Activated CD4-positive, alpha-beta T cell treated with anti-CD3 and anti-CD28 coated beads for 1 hour (primary cell): ENCODE results near the gene SLC7A6.

ENCODE experiments used
- DNase-seq: peaks from one replicate; pipeline ENCODE4 v3.0.0-alpha.2; 2020

The SLC7A6 gene

GRCh38 chr16:68257906-68258800 is 6.2 kb upstream of the SLC7A6 start:
- no peak for DNase-seq

GRCh38 chr16:68259007-68259825 is 5.1 kb upstream of the SLC7A6 start:
- no peak for DNase-seq

- DNase-seq = no peak
Measured at GRCh38 chr16:68263559-68264127, 683 bp upstream of the SLC7A6 start.

- peak; percentile 17 for DNase-seq
Measured at GRCh38 chr16:68265078-68265920, 973 bp downstream of the SLC7A6 start.

- no peak for DNase-seq
Measured at GRCh38 chr16:68267612-68268405, 3.5 kb downstream of the SLC7A6 start.

GRCh38 chr16:68269793-68270192 is 5.5 kb downstream of the SLC7A6 start:
- DNase-seq = no peak

DNA sequence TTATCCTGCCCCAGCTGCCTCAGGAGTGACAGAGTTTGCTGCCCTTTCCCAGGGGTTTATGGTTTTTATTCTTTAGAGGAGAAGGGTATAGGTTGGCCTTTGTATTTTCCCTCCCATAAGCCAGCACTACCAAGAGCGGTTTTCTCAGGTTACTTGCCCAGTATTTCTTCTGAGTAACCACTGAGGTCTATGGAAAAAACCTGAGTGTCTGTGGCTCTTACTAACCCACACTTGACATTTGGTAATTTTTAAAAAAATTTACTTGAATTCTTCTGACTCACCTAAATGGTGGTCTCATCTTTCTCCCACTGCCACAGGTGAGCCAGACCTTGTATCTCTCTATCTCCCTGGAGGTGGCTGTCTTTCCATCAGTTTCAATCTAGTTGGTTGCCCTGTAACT is 6.0 kb downstream of the SLC7A6 start:
- no peak for DNase-seq

DNA sequence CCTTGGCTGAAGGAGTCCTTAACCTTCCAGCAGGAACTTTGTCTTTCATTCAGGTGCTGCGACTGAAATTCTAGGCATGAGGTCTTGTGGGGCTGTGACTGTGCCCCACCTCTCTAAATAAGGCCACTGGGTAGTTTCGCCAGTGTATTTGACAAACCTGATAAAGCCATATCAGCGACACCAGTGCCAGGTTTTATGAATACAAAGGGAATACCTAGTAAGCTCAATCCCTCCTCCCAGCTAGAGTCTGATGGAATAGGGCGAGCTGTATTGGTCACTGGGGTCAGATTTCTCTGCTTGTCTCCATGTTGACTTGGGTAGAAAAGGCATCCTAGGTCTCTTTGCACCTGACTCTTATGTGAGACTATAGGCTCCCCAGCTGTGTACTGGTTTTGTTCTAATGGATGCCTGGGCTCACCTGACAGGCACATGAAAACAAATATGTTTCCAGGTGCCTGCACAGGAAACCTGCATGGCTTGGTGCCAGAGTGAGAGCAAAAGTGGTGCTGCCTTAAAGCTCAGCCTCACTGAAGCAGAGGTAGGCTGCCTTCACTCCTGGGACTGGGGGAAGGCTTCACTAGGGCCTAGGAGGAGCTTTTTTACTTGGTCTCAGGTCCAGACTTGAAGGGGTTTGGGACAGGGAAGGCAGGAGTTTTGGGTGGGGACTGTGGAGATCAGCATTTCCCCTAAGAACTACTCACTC is 8.3 kb downstream of the SLC7A6 start:
- peak; percentile 48 for DNase-seq

DNA sequence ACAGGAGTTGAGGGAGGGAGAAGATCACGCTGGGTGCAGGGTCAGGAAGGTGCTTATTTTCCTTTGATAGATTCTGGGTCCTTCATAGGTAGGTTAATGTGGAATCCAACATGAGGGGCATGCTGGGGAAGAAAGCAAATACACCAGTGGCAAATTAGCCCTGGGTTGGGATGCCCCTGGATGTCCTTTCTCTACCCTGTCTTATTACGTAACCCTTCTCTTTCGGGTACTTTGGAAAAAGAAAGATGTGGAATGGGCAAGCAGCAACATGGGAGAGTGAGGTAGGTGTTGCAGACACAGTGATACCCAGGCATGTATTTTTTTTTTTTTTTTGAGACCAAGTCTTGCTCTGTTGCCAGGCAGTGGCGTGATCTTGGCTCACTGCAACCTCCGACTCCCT is 9.1 kb downstream of the SLC7A6 start:
- no peak for DNase-seq

- no peak for DNase-seq
Measured at GRCh38 chr16:68273896-68274295, 9.6 kb downstream of the SLC7A6 start.

- DNase-seq = no peak
Measured at GRCh38 chr16:68274441-68274840, 10.1 kb downstream of the SLC7A6 start.

DNA sequence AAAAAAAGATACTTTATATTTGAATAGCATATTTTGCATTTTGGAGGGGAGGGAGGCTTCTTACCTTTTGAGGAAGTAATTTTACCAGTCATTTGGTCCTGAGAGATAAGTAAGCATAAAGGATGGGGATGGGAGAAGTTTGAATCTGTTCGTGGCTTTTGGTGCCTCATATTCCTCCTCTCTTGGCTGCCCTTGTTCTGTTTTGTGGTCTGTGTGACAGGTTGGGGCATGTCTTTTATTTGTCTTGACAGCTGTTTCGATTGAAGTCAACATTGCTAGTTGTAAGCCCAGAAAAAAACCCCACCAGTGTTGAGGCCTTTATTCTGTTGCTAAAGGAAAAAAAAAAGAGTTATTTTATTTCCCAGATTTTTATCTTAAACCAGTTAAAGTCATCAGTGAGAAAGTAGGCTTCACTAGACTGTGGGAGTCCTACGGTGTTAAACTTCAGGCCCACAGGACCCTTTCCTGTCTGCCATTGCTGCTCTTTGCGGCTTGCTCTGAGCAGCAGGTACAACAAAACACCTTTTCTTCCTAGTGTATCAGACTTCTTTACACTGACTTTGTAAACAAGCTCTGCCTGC is 11.4 kb downstream of the SLC7A6 start:
- DNase-seq = no peak

- DNase-seq = no peak
Measured at GRCh38 chr16:68276223-68276622, 11.9 kb downstream of the SLC7A6 start.

DNA sequence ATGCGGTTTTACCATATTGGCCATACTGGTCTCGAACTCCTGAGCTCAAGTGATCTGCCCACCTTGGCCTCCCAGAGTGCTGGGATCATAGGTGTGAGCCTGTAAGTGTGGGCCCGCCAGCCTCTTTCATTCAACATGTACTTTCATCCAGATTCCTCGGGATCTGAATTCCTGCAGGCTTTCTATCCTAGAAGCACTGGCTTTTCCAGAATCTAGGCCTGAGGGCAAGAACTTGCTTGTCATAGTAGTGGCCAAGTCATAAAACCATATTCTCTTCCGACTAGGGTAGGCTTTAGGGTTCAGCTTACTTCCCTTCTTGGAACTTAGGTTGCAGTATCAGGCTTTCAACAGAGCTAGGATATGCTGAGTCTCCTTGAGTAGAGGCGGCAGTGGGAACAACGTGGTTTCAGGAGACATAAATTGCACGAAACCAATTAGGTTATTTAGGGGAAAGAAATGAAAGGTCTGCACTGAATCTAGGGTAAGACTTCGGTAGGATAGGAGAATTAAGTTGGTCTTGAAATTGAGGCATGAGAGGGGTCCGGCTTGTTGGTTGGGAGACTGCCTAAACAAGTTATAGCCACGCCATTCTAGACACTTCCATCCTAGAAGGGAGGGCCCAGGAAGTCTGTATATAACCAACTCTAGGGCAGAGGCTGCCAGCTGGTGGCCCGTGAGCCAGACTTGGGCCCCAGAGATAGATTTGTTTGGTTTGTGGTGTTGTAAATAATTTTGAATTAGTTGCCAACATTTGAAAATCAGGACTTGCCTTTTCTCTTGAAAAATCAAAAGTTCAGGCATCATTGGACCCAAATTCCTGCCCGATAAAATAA is 15.6 kb downstream of the SLC7A6 start:
- DNase-seq = no peak

DNA sequence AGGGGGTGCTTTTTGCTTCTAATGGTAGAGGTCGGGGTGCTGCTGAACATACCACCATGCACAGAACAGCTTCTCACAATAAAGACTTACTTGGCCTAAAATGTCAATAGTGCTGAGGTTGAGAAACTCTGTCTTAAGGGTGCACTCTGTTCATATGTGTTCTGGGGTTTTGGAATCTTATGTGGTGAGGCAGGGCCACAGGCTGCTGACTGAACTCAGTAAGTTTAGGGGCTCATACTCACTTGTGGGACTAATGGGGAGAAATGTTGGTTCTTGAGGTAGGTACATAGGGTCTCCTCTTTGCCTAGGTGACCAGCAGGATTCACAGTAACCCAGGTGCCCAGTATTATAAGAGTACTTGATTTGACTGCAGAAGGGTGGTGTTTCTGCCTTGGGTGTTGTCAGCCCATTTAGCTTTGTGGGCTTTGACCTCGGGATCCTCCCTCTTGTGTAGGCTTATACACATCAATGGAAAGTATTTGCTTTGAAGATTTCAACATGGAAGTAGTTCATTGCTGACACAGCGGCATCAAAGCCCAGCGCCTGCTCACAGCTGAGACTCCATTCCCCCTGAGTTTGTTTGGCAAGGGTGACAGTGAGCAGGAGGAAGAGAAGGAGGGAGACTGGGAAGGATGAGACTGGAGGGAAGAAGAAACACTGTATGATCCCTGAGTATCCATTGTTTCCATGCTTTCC is 17.2 kb downstream of the SLC7A6 start:
- no peak for DNase-seq

- DNase-seq = no peak
Measured at GRCh38 chr16:68282064-68282452, 17.7 kb downstream of the SLC7A6 start.

DNA sequence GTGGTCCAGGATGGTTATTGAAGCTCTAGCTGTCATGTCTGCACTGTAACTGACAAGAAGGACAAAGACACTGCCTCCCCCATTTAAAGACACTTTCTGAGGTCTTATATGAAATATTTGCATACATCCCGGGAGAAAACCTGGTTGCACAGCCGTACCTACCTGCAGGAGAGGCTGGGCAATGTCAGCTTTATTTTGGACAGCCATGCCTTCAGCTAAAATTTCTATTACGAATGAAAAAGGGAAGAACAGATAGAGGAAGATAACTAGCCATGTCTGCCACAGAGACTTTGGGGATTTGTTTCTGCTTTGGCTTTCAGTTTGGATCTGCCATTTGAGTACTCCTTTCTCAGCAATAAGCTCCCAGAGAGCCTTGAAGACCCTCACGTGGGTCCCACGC is 19.0 kb downstream of the SLC7A6 start:
- no peak for DNase-seq

DNA sequence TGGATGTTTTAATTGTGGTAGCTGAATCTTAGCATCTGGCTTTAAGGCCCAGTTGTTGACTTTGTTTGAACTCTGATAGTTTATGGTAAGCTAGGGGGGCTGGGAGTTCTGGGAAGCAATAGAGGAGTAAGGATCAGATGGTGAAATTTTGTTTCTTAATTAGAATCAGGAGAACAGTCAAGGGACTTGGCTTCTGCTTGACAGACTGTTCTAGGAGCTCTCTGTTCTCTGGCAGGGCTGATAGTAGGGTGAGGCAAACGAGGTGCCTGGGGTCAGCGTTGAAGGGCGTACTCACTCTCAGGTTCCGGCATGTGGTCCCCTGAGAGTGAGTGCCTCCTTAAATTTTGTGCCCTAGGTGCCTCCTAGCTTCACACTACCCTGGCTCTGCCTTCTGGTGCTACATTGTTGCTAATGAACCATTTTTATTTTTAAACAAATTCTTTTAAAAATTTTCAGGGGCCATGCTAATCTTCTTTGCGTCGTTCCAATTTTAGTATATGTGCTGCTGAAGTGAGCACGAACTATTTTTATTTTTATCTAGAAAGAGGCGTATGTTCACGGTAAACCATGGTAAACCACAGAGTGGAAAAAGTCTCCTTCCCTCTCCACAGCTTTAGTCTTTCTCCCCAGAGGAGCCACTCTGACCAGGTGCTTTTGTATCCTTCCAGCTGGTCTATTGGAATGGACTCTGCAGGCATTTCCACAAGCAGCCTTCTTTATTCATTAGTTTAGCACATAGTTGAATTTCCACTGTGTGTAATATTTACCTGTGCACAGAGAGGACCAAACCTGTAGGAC is 19.7 kb downstream of the SLC7A6 start:
- no peak for DNase-seq
